SK-N-SH (cell line): ENCODE measurements around the gene PARD3B. TPM values are rescaled to one million over a fixed set of nuclear protein-coding genes. Genes with fewer than 3 reads are reported as not detected.

Experiments
- CTCF ChIA-PET: fragments of 300-600, 350-600 bp; formaldehyde crosslinking; extraction: SDS; loops from one replicate; lab custom pipeline; 2021; lab: Yijun Ruan, JAX
- POLR2A ChIA-PET: fragments of 350-600 bp; sonication (Branson Sonifier 250); formaldehyde crosslinking; extraction: SDS; loops from one replicate; lab custom pipeline; 2020; ENCODE audit warnings: antibody characterized with exemption, inconsistent platforms; lab: Yijun Ruan, JAX
- DNase-seq: peaks from one replicate; pipeline ENCODE4 v3.0.0; 2012
- H2AFZ ChIP-seq: fragments of 200-600 bp; sonication (generic); 2 replicates; pipeline ENCODE4 v1.8.1; 2016; ENCODE audit warnings: antibody characterized with exemption, mild to moderate bottlenecking, low read depth
- H3F3A ChIP-seq: fragments of 200-600 bp; sonication (generic); replicated peaks from 2 replicates; pipeline ENCODE3; 2016; ENCODE audit warnings: antibody characterized with exemption, mild to moderate bottlenecking; ENCODE audit not compliant: insufficient read depth
- H3K27ac ChIP-seq, 2 experiments: fragments of 200-500 bp in 1 of 2; fragments of 200-600 bp in 1 of 2; sonication (Bioruptor generic) in 1 of 2; sonication (generic), shearing (Covaris generic) in 1 of 2; 2 replicates each; pipeline versions ENCODE4 v1.5.1 to v1.6.1; 2014 to 2016; ENCODE audit warnings: low read depth in 2 of 2, inconsistent platforms in 1 of 2, low read length in 1 of 2, mild to moderate bottlenecking in 1 of 2, mixed read lengths in 1 of 2
- H3K27me3 ChIP-seq: fragments of 200-600 bp; sonication (generic), shearing (Covaris generic); 2 replicates; pipeline ENCODE4 v1.6.1; 2016; ENCODE audit warnings: mixed run types; ENCODE audit not compliant: insufficient read depth
- H3K36me3 ChIP-seq, 2 experiments: fragments of 200-500 bp in 1 of 2; fragments of 200-600 bp in 1 of 2; sonication (Bioruptor generic) in 1 of 2; sonication (generic) in 1 of 2; replicated peaks in 1 of 2; 2 replicates each; pipeline versions ENCODE3 to v1.5.1; 2014 to 2016; ENCODE audit warnings: low read length in 1 of 2, mild to moderate bottlenecking in 1 of 2; ENCODE audit not compliant: insufficient read depth in 2 of 2, control insufficient read depth in 1 of 2
- H3K4me1 ChIP-seq, 2 experiments: fragments of 200-500 bp in 1 of 2; fragments of 200-600 bp in 1 of 2; sonication (Bioruptor generic) in 1 of 2; sonication (generic), shearing (Covaris generic) in 1 of 2; 2 replicates each; pipeline versions ENCODE4 v1.5.1 to v1.6.1; 2014 to 2016; ENCODE audit warnings: low read depth in 1 of 2, low read length in 1 of 2, mixed run types in 1 of 2; ENCODE audit not compliant: insufficient read depth in 2 of 2, control insufficient read depth in 1 of 2
- H3K4me2 ChIP-seq: fragments of 200-600 bp; sonication (generic), shearing (Covaris generic); 2 replicates; pipeline ENCODE4 v1.6.1; 2017; ENCODE audit warnings: mixed run types
- H3K4me3 ChIP-seq, 2 experiments: fragments of 200-500 bp in 1 of 2; fragments of 200-600 bp in 1 of 2; sonication (Bioruptor generic) in 1 of 2; sonication (generic), shearing (Covaris generic) in 1 of 2; 2 replicates each; pipeline versions ENCODE4 v1.5.1 to v1.8.1; 2014 to 2016; ENCODE audit warnings: low read depth in 2 of 2, inconsistent platforms in 1 of 2, low read length in 1 of 2, mild to moderate bottlenecking in 1 of 2, mixed read lengths in 1 of 2, moderate library complexity in 1 of 2
- H3K79me2 ChIP-seq: fragments of 200-600 bp; sonication (generic); 2 replicates; pipeline ENCODE4 v1.8.1; 2017; ENCODE audit warnings: mild to moderate bottlenecking; ENCODE audit not compliant: insufficient read depth
- H3K9ac ChIP-seq: fragments of 200-600 bp; sonication (generic); 2 replicates; pipeline ENCODE4 v1.6.1; 2017; ENCODE audit warnings: mixed run types
- H3K9me2 ChIP-seq: fragments of 200-600 bp; sonication (generic); 2 replicates; pipeline ENCODE4 v1.6.1; 2017; ENCODE audit warnings: mixed run types
- H3K9me3 ChIP-seq: fragments of 200-600 bp; sonication (generic); 2 replicates; pipeline ENCODE4 v1.6.1; 2017; ENCODE audit warnings: mixed run types, mild to moderate bottlenecking, moderate library complexity
- H4K20me1 ChIP-seq: fragments of 200-600 bp; sonication (generic); 2 replicates; pipeline ENCODE4 v1.6.1; 2017; ENCODE audit warnings: mild to moderate bottlenecking, mixed run types; ENCODE audit not compliant: insufficient read depth
- EP300 ChIP-seq, 2 experiments: IDR thresholded peaks; 2 replicates each; pipeline versions ENCODE4 v1.4.0 to v1.6.1; 2012; ENCODE audit warnings: borderline replicate concordance in 1 of 2, low read depth in 1 of 2, low read length in 1 of 2
- MEF2A ChIP-seq: IDR thresholded peaks from 2 replicates; pipeline ENCODE4 v1.4.0; 2012; ENCODE audit warnings: low read depth, borderline replicate concordance
- MXI1 ChIP-seq: IDR thresholded peaks from 2 replicates; pipeline ENCODE4 v1.6.1; 2012; ENCODE audit warnings: mild to moderate bottlenecking, low read depth, low read length, improper control_type of control experiment
- NFIC ChIP-seq: IDR thresholded peaks from 2 replicates; pipeline ENCODE4 v1.4.0; 2012; ENCODE audit warnings: borderline replicate concordance
- NRF1 ChIP-seq: IDR thresholded peaks from 2 replicates; pipeline ENCODE4 v1.6.1; 2012; ENCODE audit warnings: low read depth, mild to moderate bottlenecking, low read length
- POLR2AphosphoS5 ChIP-seq: IDR thresholded peaks from 2 replicates; pipeline ENCODE4 v1.6.1; 2012; ENCODE audit warnings: low read depth, low read length
- RFX5 ChIP-seq: IDR thresholded peaks from 2 replicates; pipeline ENCODE4 v1.6.1; 2012; ENCODE audit warnings: mild to moderate bottlenecking, improper control_type of control experiment, low read length
- RXRA ChIP-seq: IDR thresholded peaks from 2 replicates; pipeline ENCODE4 v1.4.0; 2012; ENCODE audit warnings: low read depth, mild to moderate bottlenecking, borderline replicate concordance
- SMC3 ChIP-seq: IDR thresholded peaks from 2 replicates; pipeline ENCODE4 v1.6.1; 2012; ENCODE audit warnings: low read depth, low read length, improper control_type of control experiment
- YY1 ChIP-seq: IDR thresholded peaks from 2 replicates; pipeline ENCODE4 v1.4.0; 2012; ENCODE audit warnings: low read depth, mild to moderate bottlenecking
- WGBS: methylation state at CpG from one replicate; pipeline ENCODE4 v1.1.6; 2017; ENCODE audit warnings: low lambda C conversion rate; 5-methylcytosine and 5-hydroxymethylcytosine counted together
- polyA plus RNA-seq, 3 experiments: library from polyadenylated mRNA; depleted of rRNA; stranded (reverse); fragments of >200 nt; gene quantifications; 2 replicates each; pipeline ENCODE4 v1.2.3, GENCODE V29; 2012
- TF ChIP-seq, protein P1 (sequence below): fragments of 200-600 bp; sonication (generic); IDR thresholded peaks from 2 replicates; pipeline ENCODE4 v1.6.1; 2017; ENCODE audit warnings: antibody characterized with exemption, mild to moderate bottlenecking, moderate library complexity
- TF ChIP-seq, protein P2 (sequence below): fragments of 150-350 bp; IDR thresholded peaks from 2 replicates; pipeline ENCODE4 v1.6.1; 2017; ENCODE audit warnings: antibody characterized with exemption, low read length, low read depth, borderline replicate concordance
- TF ChIP-seq, protein P3 (sequence below): IDR thresholded peaks from 2 replicates; pipeline ENCODE4 v1.4.0; 2012; ENCODE audit warnings: low read depth
- TF ChIP-seq, protein P4 (sequence below): IDR thresholded peaks from 2 replicates; pipeline ENCODE4 v1.4.0; 2012; ENCODE audit warnings: low read depth, borderline replicate concordance

The PARD3B gene
- polyA plus RNA-seq, 1 of the 3 experiments (the other 2 are of a cell fraction), result 0.87 TPM

DNA sequence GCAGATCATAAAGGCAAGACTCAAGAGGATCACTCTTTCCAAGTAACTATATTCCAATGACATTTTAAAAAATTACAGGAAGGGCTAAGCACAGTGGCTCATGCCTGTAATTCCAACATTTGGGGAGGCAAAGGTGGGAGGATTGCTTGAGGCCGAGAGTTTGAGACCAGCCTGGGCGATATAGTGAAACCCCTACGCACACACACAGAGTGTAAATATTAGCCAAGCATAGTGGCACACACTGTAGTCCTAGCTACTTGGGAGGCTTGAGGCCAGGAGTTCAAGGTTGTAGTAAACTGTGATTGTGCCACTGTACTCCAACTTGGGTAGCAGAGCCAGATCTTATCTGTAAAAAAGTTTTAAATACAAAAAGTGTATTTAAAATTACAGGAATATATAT, 686.8 kb downstream of the PARD3B start:
- no peak for DNase-seq
- Histone ChIP-seq H3K9ac (no peak overlapping the region), H3K36me3 (no peaks in the 10 kb centered on the region), H3K4me2 (no peak overlapping the region), H2AFZ (no peak overlapping the region), H3K27me3 (no peaks in the 10 kb centered on the region), H3K4me3 (no peak overlapping the region), H3K27ac (no peak overlapping the region), H3K9me3 (no peaks in the 10 kb centered on the region), H3F3A (no peaks in the 10 kb centered on the region), H4K20me1 (no peaks in the 10 kb centered on the region), H3K9me2 (no peaks in the 10 kb centered on the region), H3K4me1 (no peaks in the 10 kb centered on the region), H3K79me2 (no peaks in the 10 kb centered on the region)
- TF ChIP-seq EP300 (IDR thresholded peaks at IDR 0.05; ENCODE audit: borderline replicate concordance in 1 of 2, low read depth in 1 of 2, low read length in 1 of 2) (no peak), YY1 (no peak), NRF1 (no peak), RFX5 (no peak), MEF2A (no peak), POLR2AphosphoS5 (no peak)
- TF ChIP-seq, protein P1, sequence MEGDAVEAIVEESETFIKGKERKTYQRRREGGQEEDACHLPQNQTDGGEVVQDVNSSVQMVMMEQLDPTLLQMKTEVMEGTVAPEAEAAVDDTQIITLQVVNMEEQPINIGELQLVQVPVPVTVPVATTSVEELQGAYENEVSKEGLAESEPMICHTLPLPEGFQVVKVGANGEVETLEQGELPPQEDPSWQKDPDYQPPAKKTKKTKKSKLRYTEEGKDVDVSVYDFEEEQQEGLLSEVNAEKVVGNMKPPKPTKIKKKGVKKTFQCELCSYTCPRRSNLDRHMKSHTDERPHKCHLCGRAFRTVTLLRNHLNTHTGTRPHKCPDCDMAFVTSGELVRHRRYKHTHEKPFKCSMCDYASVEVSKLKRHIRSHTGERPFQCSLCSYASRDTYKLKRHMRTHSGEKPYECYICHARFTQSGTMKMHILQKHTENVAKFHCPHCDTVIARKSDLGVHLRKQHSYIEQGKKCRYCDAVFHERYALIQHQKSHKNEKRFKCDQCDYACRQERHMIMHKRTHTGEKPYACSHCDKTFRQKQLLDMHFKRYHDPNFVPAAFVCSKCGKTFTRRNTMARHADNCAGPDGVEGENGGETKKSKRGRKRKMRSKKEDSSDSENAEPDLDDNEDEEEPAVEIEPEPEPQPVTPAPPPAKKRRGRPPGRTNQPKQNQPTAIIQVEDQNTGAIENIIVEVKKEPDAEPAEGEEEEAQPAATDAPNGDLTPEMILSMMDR, result no peak
- TF ChIP-seq, protein P2, sequence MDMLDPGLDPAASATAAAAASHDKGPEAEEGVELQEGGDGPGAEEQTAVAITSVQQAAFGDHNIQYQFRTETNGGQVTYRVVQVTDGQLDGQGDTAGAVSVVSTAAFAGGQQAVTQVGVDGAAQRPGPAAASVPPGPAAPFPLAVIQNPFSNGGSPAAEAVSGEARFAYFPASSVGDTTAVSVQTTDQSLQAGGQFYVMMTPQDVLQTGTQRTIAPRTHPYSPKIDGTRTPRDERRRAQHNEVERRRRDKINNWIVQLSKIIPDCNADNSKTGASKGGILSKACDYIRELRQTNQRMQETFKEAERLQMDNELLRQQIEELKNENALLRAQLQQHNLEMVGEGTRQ, result no peak
- ChIA-PET CTCF (interaction anchor here (0.8 to 0.9 kb wide), 2 partner anchors 18 to 444 kb away, joined by 3 read pairs; no protein-coding TSS in a partner anchor), POLR2A (no interaction called here)
- 90% methylated on average over 3 of the region's 3 CpGs for WGBS

DNA sequence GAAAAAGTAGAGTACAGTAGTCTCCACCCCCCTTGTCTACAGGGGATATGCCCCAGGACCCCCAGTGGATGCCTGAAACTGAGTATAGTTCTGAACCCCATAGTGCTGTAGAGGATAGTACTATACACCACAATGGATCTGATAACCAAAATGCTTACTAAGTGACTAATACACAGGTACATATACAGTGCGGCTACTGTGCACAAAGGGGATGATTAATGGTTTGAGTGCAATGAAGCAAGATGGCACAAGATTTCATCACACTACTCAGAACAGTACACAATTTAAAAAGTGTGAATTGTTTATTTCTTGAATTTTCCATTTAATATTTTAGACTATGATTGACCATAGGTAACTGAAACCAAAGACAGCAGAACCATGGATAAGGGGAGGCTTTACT, 690.2 kb downstream of the PARD3B start:
- no peaks in the 10 kb centered on the region for H3K27me3 ChIP-seq
- no peak overlapping the region for H3K4me2 ChIP-seq
- H3K36me3 ChIP-seq, result no peaks in the 10 kb centered on the region
- 95% methylated on average over 1 of the region's 1 CpG for whole genome bisulfite sequencing
- no peak for DNase-seq
- no peaks in the 10 kb centered on the region for H3K79me2 ChIP-seq
- H2AFZ ChIP-seq, result no peak overlapping the region
- H3K27ac ChIP-seq, result no peak overlapping the region
- no peaks in the 10 kb centered on the region for H3F3A ChIP-seq
- no peaks in the 10 kb centered on the region; a peak in 1 of 4 replicates for H3K4me1 ChIP-seq
- ChIA-PET POLR2A (no interaction called here), CTCF (no interaction called here)
- H3K9ac ChIP-seq, result no peak overlapping the region
- no peaks in the 10 kb centered on the region for H3K9me2 ChIP-seq
- no peaks in the 10 kb centered on the region for H4K20me1 ChIP-seq
- no peaks in the 10 kb centered on the region for H3K9me3 ChIP-seq
- no peak overlapping the region for H3K4me3 ChIP-seq
- TF ChIP-seq YY1, result no peak
- no peak for TF ChIP-seq MXI1
- TF ChIP-seq RXRA, result no peak
- TF ChIP-seq, protein P3, sequence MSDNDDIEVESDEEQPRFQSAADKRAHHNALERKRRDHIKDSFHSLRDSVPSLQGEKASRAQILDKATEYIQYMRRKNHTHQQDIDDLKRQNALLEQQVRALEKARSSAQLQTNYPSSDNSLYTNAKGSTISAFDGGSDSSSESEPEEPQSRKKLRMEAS, result no peak
- no peak for TF ChIP-seq NFIC
- TF ChIP-seq, protein P4, sequence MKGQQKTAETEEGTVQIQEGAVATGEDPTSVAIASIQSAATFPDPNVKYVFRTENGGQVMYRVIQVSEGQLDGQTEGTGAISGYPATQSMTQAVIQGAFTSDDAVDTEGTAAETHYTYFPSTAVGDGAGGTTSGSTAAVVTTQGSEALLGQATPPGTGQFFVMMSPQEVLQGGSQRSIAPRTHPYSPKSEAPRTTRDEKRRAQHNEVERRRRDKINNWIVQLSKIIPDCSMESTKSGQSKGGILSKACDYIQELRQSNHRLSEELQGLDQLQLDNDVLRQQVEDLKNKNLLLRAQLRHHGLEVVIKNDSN, result no peak
- no peak for TF ChIP-seq SMC3
